Mononuclear cell (primary cell): ENCODE measurements around the gene NRG3. TPM values are rescaled to one million over a fixed set of nuclear protein-coding genes. Genes with fewer than 3 reads are reported as not detected.

Source experiments
- H3K27me3 ChIP-seq: 2 replicates; pipeline ENCODE4 v1.6.0; 2011; ENCODE audit warnings: low read length, control low read depth; ENCODE audit not compliant: insufficient read depth
- H3K4me1 ChIP-seq: 2 replicates; pipeline ENCODE4 v1.5.1; 2011; ENCODE audit warnings: mild to moderate bottlenecking, low read length, control low read depth; ENCODE audit not compliant: insufficient read depth
- H3K4me3 ChIP-seq: 2 replicates; pipeline ENCODE4 v1.5.1; 2011; ENCODE audit warnings: mild to moderate bottlenecking, low read length, moderate library complexity
- H3K9me3 ChIP-seq: 2 replicates; pipeline ENCODE4 v1.5.1; 2011; ENCODE audit warnings: low read depth, mild to moderate bottlenecking, control low read depth, low read length
- total RNA-seq: library from RNA; depleted of rRNA; stranded (reverse); fragments of >200 nt; gene quantifications from one replicate; pipeline ENCODE4 v1.2.3, GENCODE V29; 2012

NRG3 gene
- total RNA-seq, 1 donor: not detected

- no peaks in the 10 kb centered on the region for H3K4me1 ChIP-seq
- no peak overlapping the region for H3K4me3 ChIP-seq
- H3K27me3 ChIP-seq: peaks cover 50% of the 10 kb centered on the region
- H3K9me3 ChIP-seq: no peaks in the 10 kb centered on the region
These were observed 1.6 kb upstream of the NRG3 start for GRCh38 chr10:81873231-81873931.

DNA sequence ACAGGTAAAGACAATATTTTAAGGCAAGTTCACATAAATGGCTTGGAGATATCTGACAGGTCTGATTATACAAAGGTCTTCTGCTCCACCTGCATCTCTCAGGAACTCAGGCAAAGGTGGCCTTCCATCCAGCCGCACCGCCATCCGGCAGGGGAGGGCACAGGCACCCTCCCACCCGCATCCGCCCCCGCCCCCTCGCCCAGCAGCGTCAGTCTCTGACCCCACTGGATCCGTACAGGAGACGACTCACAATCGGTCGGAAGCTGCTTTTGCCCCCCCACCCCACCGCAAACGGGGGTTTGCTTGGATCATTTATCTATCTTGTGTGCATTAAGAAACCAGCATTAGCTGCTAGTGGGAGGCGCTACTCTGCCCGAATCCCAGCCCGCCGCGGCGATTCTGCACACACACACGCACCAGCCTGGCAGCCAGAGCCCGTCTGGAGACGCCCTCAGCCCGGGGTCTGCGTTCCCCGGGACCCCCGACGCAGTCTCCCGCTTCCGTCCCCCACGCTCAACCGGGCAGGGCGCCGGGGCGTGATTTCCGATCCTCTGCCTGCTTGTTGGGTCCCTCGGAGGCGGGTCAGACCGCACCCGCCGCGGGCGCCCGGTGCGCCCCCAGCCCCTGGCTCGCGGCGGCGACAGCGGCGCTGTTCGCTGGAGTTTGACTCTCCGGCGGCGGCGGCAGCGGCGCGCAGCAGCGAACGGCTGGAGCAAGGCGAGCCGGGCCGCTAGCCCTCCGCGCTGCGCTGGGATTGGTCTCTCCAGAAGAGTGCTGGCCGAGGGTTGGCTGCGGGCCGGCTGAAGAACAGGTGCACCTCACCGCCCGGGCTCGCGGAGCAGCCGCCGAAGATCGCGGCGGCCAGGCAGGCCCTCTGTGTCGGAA, 820 bp upstream of the NRG3 start:
- H3K27me3 ChIP-seq: peaks cover 50% of the 10 kb centered on the region
- no peaks in the 10 kb centered on the region for H3K9me3 ChIP-seq

GRCh38 chr10:81875467-81876252, 666 bp downstream of the NRG3 start:
- H3K9me3 ChIP-seq: no peaks in the 10 kb centered on the region
- H3K4me3 ChIP-seq: no peak overlapping the region
- H3K27me3 ChIP-seq: peaks cover 50% of the 10 kb centered on the region
- H3K4me1 ChIP-seq: no peaks in the 10 kb centered on the region

More for the DNA sequence above, 820 bp upstream of the NRG3 start:
- Histone ChIP-seq H3K4me3 (no peak overlapping the region), H3K4me1 (no peaks in the 10 kb centered on the region)

DNA sequence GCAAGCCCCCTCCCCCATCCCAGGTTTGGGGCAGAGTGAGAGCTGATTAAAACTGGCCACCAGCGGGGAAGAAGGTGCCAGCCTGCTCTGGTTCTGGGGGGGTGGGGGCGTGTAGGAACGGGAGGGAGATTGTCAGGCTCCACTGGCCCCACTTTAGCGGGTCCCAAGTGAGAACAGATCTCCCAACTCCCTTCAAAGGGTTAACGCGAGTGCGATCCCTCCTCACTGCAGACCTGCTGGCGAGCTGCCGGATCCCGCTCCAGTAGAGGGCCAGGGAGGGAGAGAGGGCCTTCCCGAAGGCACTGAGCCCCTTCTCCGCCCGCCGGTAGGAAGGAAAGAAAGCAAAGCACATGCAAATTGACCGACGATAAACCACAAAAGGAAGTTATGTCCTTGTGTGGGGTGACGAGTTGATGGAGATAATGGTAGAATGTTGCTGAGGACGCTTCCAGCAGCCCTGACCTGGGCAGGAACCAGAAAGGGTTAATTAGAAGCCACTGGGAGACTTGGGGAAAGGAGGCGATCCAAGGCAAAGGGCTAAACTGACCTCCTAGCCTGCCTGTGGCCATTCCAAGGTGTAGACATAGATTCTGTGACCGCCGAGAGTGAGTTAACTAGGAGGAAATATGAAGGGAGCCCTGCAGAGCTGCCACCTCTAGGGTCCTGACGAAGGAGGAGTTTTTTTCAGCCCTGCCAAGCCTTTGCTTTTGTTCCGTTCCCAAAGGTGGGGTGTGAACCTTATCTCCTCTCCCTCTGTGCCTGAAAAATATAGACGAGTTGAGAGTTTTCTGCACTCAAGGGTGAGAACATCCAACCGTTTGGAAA, 1.5 kb downstream of the NRG3 start:
- H3K9me3 ChIP-seq: no peaks in the 10 kb centered on the region
- H3K4me3 ChIP-seq: no peak overlapping the region
- H3K4me1 ChIP-seq: no peaks in the 10 kb centered on the region
- H3K27me3 ChIP-seq: peaks cover 49% of the 10 kb centered on the region

DNA sequence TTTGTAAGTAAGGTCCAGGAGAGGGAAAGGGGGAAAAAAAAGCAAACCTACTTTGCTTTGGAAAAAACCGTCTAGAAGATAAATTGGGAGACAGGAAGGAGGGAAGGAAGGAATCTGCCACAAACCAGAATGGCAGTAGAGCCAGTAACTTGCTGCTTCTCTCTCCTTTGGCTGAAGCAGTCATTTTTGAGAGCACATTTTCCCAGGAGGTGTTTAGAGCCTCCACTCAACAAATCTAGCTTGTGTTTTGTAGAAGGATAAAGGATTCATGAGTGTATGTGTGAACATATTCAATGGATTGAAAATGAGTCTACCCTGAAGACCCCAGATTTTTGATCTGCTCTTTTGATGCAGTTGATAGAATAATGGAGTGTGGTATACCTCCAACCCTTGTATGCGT, 2.6 kb downstream of the NRG3 start:
- H3K27me3 ChIP-seq: peaks cover 40% of the 10 kb centered on the region
- no peaks in the 10 kb centered on the region for H3K4me1 ChIP-seq
- no peak overlapping the region for H3K4me3 ChIP-seq
- H3K9me3 ChIP-seq: no peaks in the 10 kb centered on the region

GRCh38 chr10:81882011-81882410, 7.0 kb downstream of the NRG3 start:
- no peaks in the 10 kb centered on the region for H3K4me1 ChIP-seq
- no peaks in the 10 kb centered on the region for H3K9me3 ChIP-seq
- H3K27me3 ChIP-seq: peaks cover 9% of the 10 kb centered on the region
- H3K4me3 ChIP-seq: no peak overlapping the region

DNA sequence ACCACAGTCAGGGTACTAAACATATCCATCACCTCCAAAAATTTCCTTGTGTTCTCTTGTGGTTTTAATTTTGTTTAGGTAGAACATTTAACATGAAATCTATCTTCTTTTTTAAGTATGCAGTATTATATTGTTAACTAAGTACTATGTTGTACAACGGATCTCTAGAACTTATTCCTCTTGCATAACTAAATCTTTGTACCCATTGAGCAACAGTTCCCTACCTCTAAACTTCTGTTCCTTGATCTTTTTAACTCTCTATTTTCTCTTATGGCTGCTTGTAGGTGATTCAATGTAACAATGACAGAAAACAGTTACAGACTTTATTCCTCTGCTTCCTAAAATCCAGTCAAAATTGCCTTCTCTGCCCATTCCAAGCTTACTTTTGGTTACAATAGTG, 9.9 kb downstream of the NRG3 start:
- Histone ChIP-seq H3K4me1 (no peaks in the 10 kb centered on the region), H3K9me3 (no peaks in the 10 kb centered on the region), H3K4me3 (no peak overlapping the region), H3K27me3 (no peaks in the 10 kb centered on the region)

DNA sequence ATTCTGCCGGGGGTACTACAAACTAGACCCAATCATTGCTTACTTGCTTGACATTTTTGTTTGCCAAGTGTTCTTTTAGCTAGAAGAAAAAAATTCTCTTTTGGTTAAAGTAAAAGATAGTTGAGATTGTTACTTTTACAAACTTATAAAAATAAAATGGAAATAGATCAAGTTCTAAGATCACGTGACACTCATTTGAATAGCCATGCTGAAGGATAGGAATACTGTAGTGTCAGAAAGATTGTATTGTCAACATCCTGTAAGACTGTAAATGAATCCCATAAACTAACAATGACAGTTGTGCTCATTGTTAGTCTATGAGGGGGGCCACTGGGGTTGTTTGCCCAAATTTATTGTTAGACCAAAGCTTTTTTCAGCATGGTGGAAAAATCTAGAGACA, 10.5 kb downstream of the NRG3 start:
- Histone ChIP-seq H3K4me1 (no peaks in the 10 kb centered on the region), H3K4me3 (no peak overlapping the region), H3K27me3 (no peaks in the 10 kb centered on the region), H3K9me3 (no peaks in the 10 kb centered on the region)

- Histone ChIP-seq H3K4me1 (no peaks in the 10 kb centered on the region), H3K4me3 (no peak overlapping the region), H3K27me3 (no peaks in the 10 kb centered on the region), H3K9me3 (no peaks in the 10 kb centered on the region)
These were observed 11.9 kb downstream of the NRG3 start for GRCh38 chr10:81886939-81887338.

- Histone ChIP-seq H3K9me3 (no peaks in the 10 kb centered on the region), H3K27me3 (no peaks in the 10 kb centered on the region), H3K4me1 (no peaks in the 10 kb centered on the region), H3K4me3 (no peak overlapping the region)
These were observed 14.3 kb downstream of the NRG3 start for GRCh38 chr10:81889181-81889769.

GRCh38 chr10:81894616-81895015, 19.6 kb downstream of the NRG3 start:
- H3K4me1 ChIP-seq: no peaks in the 10 kb centered on the region
- H3K9me3 ChIP-seq: no peaks in the 10 kb centered on the region

GRCh38 chr10:81898518-81898917, 23.5 kb downstream of the NRG3 start:
- Histone ChIP-seq H3K4me1 (no peaks in the 10 kb centered on the region), H3K9me3 (no peaks in the 10 kb centered on the region), H3K27me3 (no peaks in the 10 kb centered on the region), H3K4me3 (no peak overlapping the region)

More at GRCh38 chr10:81894616-81895015, 19.6 kb downstream of the NRG3 start:
- Histone ChIP-seq H3K27me3 (no peaks in the 10 kb centered on the region), H3K4me3 (no peak overlapping the region)

DNA sequence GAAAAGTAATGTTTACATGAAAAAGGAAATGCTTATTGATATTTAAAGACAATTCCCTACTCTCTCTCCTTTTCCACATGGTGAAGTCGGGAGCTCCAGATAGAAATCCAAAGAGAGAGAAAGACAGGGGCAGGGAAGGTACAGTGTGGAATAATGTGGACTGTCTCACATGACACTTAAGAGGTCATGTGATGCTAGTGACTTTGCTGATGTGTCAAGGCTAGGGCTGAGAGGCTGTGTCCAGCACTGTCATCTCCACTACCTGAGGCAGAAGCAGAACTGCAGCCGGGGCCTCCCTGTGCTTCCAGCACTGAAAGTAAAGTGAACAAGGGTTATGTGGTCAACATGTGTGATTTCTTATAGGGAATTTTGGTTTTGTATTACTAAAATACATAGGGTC, 26.0 kb downstream of the NRG3 start:
- Histone ChIP-seq H3K27me3 (no peaks in the 10 kb centered on the region), H3K9me3 (no peaks in the 10 kb centered on the region), H3K4me1 (no peaks in the 10 kb centered on the region), H3K4me3 (no peak overlapping the region)

- Histone ChIP-seq H3K9me3 (no peaks in the 10 kb centered on the region), H3K4me1 (no peaks in the 10 kb centered on the region), H3K27me3 (no peaks in the 10 kb centered on the region), H3K4me3 (no peak overlapping the region)
These were observed 28.5 kb downstream of the NRG3 start for GRCh38 chr10:81903472-81903871.
